Measurements from ENCODE around the gene BEGAIN. TPM values are rescaled to one million over a fixed set of nuclear protein-coding genes. Genes with fewer than 3 reads are reported as not detected.

The BEGAIN gene
- total RNA-seq, 1 experiment from 2014 or later, result 0.54 TPM

DNA sequence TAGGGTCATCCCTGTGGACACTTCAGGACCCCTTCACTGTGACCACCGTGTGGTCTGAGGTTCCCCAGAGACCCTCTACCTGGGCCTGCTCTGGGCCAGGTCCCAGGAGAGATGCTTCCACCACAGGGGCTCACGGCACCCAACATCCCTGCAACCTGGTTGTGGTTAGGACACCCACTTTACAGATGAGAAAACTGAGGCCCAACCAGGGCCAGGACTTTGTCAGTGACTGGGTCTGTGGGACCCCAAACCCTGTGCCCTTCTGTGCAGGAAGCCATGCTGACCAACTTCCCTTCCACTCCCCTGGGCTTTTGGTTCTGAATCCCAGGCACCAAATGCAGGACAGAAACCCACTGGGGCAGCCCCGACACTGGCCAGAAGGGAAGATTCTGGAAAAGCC, 21.6 kb downstream of the BEGAIN start:
- H3K4me1 Mint-ChIP-seq (ENCODE audit: low read depth, unreplicated experiment), result no peaks in the 10 kb centered on the region
- no peak for DNase-seq
- Histone ChIP-seq H3K36me3 (ENCODE audit: control insufficient read depth, insufficient read depth, low read length) (no peaks in the 10 kb centered on the region), H3K4me1 (no peaks in the 10 kb centered on the region), H3K4me3 (ENCODE audit: low read depth, low read length) (no peak overlapping the region), H3K27me3 (replicated peaks; ENCODE audit: control insufficient read depth, insufficient read depth, low read length) (peaks cover 3% of the 10 kb centered on the region), H3K9me3 (no peaks in the 10 kb centered on the region)
- H3K27me3 Mint-ChIP-seq (ENCODE audit: insufficient read depth, unreplicated experiment), result peaks cover 24% of the 10 kb centered on the region
- H3K36me3 Mint-ChIP-seq (ENCODE audit: insufficient read depth, unreplicated experiment), result no peaks in the 10 kb centered on the region
- no peak overlapping the region for H3K27ac Mint-ChIP-seq (ENCODE audit: unreplicated experiment)
- TF ChIP-seq, protein P1, sequence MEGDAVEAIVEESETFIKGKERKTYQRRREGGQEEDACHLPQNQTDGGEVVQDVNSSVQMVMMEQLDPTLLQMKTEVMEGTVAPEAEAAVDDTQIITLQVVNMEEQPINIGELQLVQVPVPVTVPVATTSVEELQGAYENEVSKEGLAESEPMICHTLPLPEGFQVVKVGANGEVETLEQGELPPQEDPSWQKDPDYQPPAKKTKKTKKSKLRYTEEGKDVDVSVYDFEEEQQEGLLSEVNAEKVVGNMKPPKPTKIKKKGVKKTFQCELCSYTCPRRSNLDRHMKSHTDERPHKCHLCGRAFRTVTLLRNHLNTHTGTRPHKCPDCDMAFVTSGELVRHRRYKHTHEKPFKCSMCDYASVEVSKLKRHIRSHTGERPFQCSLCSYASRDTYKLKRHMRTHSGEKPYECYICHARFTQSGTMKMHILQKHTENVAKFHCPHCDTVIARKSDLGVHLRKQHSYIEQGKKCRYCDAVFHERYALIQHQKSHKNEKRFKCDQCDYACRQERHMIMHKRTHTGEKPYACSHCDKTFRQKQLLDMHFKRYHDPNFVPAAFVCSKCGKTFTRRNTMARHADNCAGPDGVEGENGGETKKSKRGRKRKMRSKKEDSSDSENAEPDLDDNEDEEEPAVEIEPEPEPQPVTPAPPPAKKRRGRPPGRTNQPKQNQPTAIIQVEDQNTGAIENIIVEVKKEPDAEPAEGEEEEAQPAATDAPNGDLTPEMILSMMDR (IDR thresholded peaks at IDR 0.05; ENCODE audit: insufficient read depth in 1 of 2, low read depth in 1 of 2, low read length in 1 of 2, severe bottlenecking in 1 of 2, unreplicated experiment in 1 of 2), result no peak
- ChIA-PET POLR2A (no interaction called here), CTCF (no interaction called here)
- intact Hi-C loops (cut with micrococcal nuclease; ENCODE audit: unreplicated experiment), result no loop called here
- H3K9me3 Mint-ChIP-seq (ENCODE audit: unreplicated experiment), result no peaks in the 10 kb centered on the region
- no TSS peak for BruUV-seq (replicated peaks)
- H3K4me3 Mint-ChIP-seq (ENCODE audit: unreplicated experiment), result no peak overlapping the region

DNA sequence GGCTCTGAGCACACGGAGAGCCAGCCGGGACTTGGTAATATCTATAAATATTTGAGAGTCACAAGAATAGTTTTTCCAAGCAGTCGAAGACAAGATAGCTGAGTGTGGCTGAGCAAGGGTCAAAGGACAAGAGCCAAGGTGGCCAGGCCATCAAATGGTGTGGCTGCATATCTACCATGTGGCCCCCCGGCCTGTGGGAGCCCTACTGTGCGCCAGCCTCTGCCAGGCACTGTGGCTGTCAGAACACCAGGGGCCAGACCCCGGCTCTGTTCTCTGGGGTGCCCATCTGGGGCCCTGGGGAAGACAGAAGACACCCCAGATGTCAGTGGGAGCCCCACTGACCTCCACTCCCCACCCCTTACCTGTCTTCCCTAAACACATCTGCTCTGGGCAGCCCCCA, 22.7 kb downstream of the BEGAIN start:
- no peak overlapping the region for H3K27ac Mint-ChIP-seq (ENCODE audit: unreplicated experiment)
- Histone ChIP-seq H3K4me1 (no peaks in the 10 kb centered on the region), H3K36me3 (ENCODE audit: control insufficient read depth, insufficient read depth, low read length) (no peaks in the 10 kb centered on the region), H3K4me3 (ENCODE audit: low read depth, low read length) (no peak overlapping the region), H3K27me3 (replicated peaks; ENCODE audit: control insufficient read depth, insufficient read depth, low read length) (peaks cover 3% of the 10 kb centered on the region), H3K9me3 (no peaks in the 10 kb centered on the region)
- ChIA-PET CTCF (no interaction called here), POLR2A (no interaction called here)
- H3K9me3 Mint-ChIP-seq (ENCODE audit: unreplicated experiment), result no peaks in the 10 kb centered on the region
- no peak overlapping the region for H3K4me3 Mint-ChIP-seq (ENCODE audit: unreplicated experiment)
- no TSS peak for BruUV-seq (replicated peaks)
- H3K36me3 Mint-ChIP-seq (ENCODE audit: insufficient read depth, unreplicated experiment), result no peaks in the 10 kb centered on the region
- intact Hi-C loops (cut with micrococcal nuclease; ENCODE audit: unreplicated experiment), result no loop called here
- DNase-seq, result no peak
- TF ChIP-seq, protein P1 (IDR thresholded peaks at IDR 0.05; ENCODE audit: insufficient read depth in 1 of 2, low read depth in 1 of 2, low read length in 1 of 2, severe bottlenecking in 1 of 2, unreplicated experiment in 1 of 2), result no peak
- H3K27me3 Mint-ChIP-seq (ENCODE audit: insufficient read depth, unreplicated experiment), result peaks cover 23% of the 10 kb centered on the region
- H3K4me1 Mint-ChIP-seq (ENCODE audit: low read depth, unreplicated experiment), result no peaks in the 10 kb centered on the region

DNA sequence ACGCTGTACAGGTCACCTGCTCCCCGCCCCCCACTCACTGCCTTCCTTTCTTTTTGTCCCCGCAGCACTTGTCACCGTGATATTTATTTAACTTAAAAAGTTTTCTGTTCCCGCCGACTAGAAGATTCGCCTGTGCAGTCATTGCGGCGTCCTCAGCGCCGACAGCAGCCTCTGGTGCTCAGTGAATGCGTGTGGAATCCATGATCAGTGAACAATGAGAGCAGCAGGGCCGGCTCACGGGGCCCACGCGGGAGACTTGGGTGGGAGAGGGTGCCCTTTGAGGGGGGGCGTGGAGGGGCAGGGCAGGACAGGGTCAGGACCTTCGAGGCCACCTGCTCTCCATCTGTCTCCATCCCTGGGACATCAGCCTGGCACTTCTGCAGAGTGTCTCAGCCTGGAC, 24.5 kb downstream of the BEGAIN start:
- intact Hi-C loops (cut with micrococcal nuclease; ENCODE audit: unreplicated experiment), result no loop called here
- H3K4me1 Mint-ChIP-seq (ENCODE audit: low read depth, unreplicated experiment), result no peaks in the 10 kb centered on the region
- Histone ChIP-seq H3K36me3 (ENCODE audit: control insufficient read depth, insufficient read depth, low read length) (no peaks in the 10 kb centered on the region), H3K4me1 (no peaks in the 10 kb centered on the region), H3K4me3 (ENCODE audit: low read depth, low read length) (no peak overlapping the region), H3K9me3 (no peaks in the 10 kb centered on the region), H3K27me3 (replicated peaks; ENCODE audit: control insufficient read depth, insufficient read depth, low read length) (peaks cover 3% of the 10 kb centered on the region)
- H3K4me3 Mint-ChIP-seq (ENCODE audit: unreplicated experiment), result no peak overlapping the region
- no peak overlapping the region for H3K27ac Mint-ChIP-seq (ENCODE audit: unreplicated experiment)
- H3K36me3 Mint-ChIP-seq (ENCODE audit: insufficient read depth, unreplicated experiment), result no peaks in the 10 kb centered on the region
- ChIA-PET CTCF (no interaction called here), POLR2A (no interaction called here)
- no peaks in the 10 kb centered on the region for H3K9me3 Mint-ChIP-seq (ENCODE audit: unreplicated experiment)
- BruUV-seq (replicated peaks), result no TSS peak
- peaks cover 26% of the 10 kb centered on the region for H3K27me3 Mint-ChIP-seq (ENCODE audit: insufficient read depth, unreplicated experiment)
- DNase-seq, result no peak
- TF ChIP-seq, protein P1 (IDR thresholded peaks at IDR 0.05; ENCODE audit: insufficient read depth in 1 of 2, low read depth in 1 of 2, low read length in 1 of 2, severe bottlenecking in 1 of 2, unreplicated experiment in 1 of 2), result no peak
